ENCODE data around the gene PLA2G2D.

The PLA2G2D gene

GRCh38 chr1:20083178-20083944 lies 36.0 kb downstream of the PLA2G2D start:
- no peak for DNase-seq

GRCh38 chr1:20082772-20083171 lies 36.6 kb downstream of the PLA2G2D start:
- no peak for DNase-seq

- no peak for DNase-seq
Measured at GRCh38 chr1:20081353-20081810, 38.0 kb downstream of the PLA2G2D start.

- no peak for DNase-seq
Measured at GRCh38 chr1:20080441-20081352, 38.6 kb downstream of the PLA2G2D start.

GRCh38 chr1:20079661-20080305 lies 39.6 kb downstream of the PLA2G2D start:
- DNase-seq = no peak

GRCh38 chr1:20078711-20079110 lies 40.6 kb downstream of the PLA2G2D start:
- no peak for DNase-seq

GRCh38 chr1:20078171-20078651 lies 41.1 kb downstream of the PLA2G2D start:
- no peak for DNase-seq

- no peak for DNase-seq
Measured at GRCh38 chr1:20076710-20077461, 42.5 kb downstream of the PLA2G2D start.

- no peak for DNase-seq
Measured at GRCh38 chr1:20076223-20076622, 43.1 kb downstream of the PLA2G2D start.

GRCh38 chr1:20075345-20075744 lies 44.0 kb downstream of the PLA2G2D start:
- DNase-seq = no peak

GRCh38 chr1:20074725-20075171 lies 44.6 kb downstream of the PLA2G2D start:
- no peak for DNase-seq

GRCh38 chr1:20074055-20074724 lies 45.1 kb downstream of the PLA2G2D start:
- no peak for DNase-seq

GRCh38 chr1:20073256-20073655 lies 46.1 kb downstream of the PLA2G2D start:
- DNase-seq = no peak

- DNase-seq = no peak
Measured at GRCh38 chr1:20072771-20073170, 46.6 kb downstream of the PLA2G2D start.

GRCh38 chr1:20071416-20071815 lies 47.9 kb downstream of the PLA2G2D start:
- no peak for DNase-seq

GRCh38 chr1:20070357-20070756 lies 49.0 kb downstream of the PLA2G2D start:
- DNase-seq = no peak

- no peak for DNase-seq
Measured at GRCh38 chr1:20069874-20070273, 49.5 kb downstream of the PLA2G2D start, which contains the start of gene PLA2G5. Gene PLA2G5, plus strand, starts transcription at chr1:20070194. Its CDS starts 14,637 bp downstream, at chr1:20084831.

- DNase-seq = no peak
Measured at GRCh38 chr1:20068722-20069121, 50.6 kb downstream of the PLA2G2D start.

- DNase-seq = no peak
Measured at GRCh38 chr1:20063861-20064292, 55.5 kb downstream of the PLA2G2D start.

Data from activated CD4-positive, alpha-beta T cell treated with anti-CD3 and anti-CD28 coated beads, Interleukin-2, amount 50 U/mL, for 48 hours (primary cell).